ENCODE data around the gene HDAC4.

HDAC4 gene

DNA sequence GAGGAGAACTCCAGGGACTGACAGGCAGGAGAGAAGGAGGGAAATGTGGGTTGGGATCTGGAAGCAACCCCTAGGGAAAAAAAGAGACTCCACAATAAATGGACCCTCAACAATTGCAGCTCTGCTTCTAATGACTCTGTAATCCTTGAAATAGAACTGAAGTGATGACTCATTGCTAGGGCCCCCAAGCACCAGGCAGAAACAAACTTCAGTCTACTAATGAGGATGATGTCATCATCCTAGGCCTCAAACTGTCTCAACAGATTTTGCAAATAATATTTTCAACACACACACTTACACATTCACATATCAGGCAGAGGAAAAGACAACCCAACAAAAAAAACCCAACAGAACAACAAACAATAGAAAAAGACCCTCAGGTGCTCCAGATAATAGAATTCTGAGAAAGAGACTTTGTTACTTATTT is 143.3 kb downstream of the HDAC4 start:
- CTCF ChIA-PET = no interaction called here
- H3K9me3 Mint-ChIP-seq = peaks cover 13% of the 10 kb centered on the region
- no peak for DNase-seq
- peaks cover 56% of the 10 kb centered on the region for H3K36me3 Mint-ChIP-seq
- no peak overlapping the region for H3K4me3 Mint-ChIP-seq
- H3K27ac Mint-ChIP-seq = peak overlapping the region; percentile 94
- H3K4me1 Mint-ChIP-seq = peaks cover 94% of the 10 kb centered on the region
- no peaks in the 10 kb centered on the region for H3K27me3 Mint-ChIP-seq

DNA sequence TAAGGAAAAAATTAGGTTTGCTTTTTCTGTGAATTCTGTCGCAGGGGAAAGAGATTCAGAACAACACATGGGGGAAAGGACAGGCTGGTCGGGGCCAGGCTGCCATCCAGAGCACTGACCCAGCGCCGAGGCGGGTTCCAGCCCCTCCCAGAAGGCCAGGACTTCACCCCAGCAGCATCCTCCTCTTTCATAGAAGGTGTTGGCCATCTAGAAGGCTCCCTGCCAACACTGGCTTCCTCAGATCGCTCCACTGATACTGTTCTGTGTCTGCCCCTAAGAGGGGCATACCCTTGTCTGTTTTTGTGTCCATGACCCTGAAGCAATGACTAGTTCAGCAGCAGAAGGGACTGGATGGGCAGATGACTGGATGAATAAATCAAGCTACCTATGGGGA is 144.5 kb downstream of the HDAC4 start:
- Mint-ChIP-seq H3K36me3 (peaks cover 56% of the 10 kb centered on the region), H3K9me3 (peaks cover 13% of the 10 kb centered on the region), H3K4me3 (no peak overlapping the region), H3K27me3 (no peaks in the 10 kb centered on the region), H3K4me1 (peaks cover 94% of the 10 kb centered on the region), H3K27ac (no peak overlapping the region)
- CTCF ChIA-PET = no interaction called here
- DNase-seq = no peak

DNA sequence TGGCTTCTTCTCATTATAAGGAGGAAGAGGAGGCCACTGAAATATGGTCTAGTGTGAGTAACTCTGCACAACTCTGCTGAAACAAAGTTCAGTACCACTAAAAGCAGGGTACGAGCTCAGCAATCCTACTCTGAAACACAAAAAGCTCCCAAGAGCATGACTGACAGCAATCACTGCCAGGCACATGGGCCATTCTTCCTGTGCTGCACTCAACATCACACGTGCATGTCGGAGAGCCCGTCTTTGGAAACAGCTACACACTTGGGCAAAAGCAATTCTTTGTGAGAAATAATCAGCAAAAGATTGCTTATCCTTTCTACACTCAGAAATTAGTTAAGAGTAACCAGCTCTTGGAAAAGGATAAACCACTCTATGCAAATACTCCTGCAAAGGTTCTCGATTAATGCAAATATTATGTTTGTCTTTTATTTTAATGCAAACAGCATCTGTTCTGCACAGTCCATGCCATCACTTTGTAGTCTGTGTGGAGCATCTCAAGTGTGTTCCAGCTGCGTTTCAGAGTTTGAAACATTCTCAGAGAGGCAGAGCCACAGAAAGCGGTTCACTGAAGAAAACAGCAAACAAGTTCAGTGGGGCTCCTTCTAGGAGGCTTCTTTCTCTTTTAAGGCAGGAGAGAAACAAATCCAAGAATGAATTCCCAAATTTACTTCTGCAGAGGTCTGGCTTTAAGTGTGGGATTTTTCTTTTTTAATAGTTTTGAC is 145.0 kb downstream of the HDAC4 start:
- peaks cover 13% of the 10 kb centered on the region for H3K9me3 Mint-ChIP-seq
- CTCF ChIA-PET = interaction anchor here (1.2 kb wide), 1 partner anchor 12 kb away, joined by 3 read pairs; no protein-coding TSS in a partner anchor
- H3K36me3 Mint-ChIP-seq = peaks cover 53% of the 10 kb centered on the region
- no peaks in the 10 kb centered on the region for H3K27me3 Mint-ChIP-seq
- no peak for DNase-seq
- H3K4me3 Mint-ChIP-seq = no peak overlapping the region
- H3K27ac Mint-ChIP-seq = no peak overlapping the region
- H3K4me1 Mint-ChIP-seq = peaks cover 88% of the 10 kb centered on the region

DNA sequence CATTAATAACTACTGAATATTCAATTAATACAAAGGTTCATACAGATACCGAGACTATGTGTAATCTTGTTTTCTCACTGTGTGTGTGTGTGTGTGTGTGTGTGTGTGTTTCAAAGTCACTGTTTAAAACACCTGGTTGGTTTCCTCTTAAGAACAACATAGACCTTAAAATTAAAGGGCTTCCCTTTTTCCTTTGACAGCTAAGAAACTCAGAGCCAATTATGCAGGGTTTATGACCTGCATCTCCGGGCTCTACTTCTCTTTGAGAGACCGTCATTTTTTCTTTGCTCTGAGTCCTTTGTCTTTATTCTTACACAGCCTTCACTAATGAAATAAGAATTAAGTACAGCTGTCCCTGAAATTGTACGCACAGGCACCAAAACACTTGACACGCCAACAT is 145.6 kb downstream of the HDAC4 start:
- Mint-ChIP-seq H3K4me1 (peaks cover 82% of the 10 kb centered on the region), H3K27me3 (no peaks in the 10 kb centered on the region), H3K27ac (no peak overlapping the region), H3K9me3 (peaks cover 13% of the 10 kb centered on the region), H3K36me3 (peaks cover 48% of the 10 kb centered on the region), H3K4me3 (no peak overlapping the region)
- CTCF ChIA-PET = interaction anchor here (1.2 kb wide), 1 partner anchor 12 kb away, joined by 3 read pairs; no protein-coding TSS in a partner anchor
- no peak for DNase-seq

DNA sequence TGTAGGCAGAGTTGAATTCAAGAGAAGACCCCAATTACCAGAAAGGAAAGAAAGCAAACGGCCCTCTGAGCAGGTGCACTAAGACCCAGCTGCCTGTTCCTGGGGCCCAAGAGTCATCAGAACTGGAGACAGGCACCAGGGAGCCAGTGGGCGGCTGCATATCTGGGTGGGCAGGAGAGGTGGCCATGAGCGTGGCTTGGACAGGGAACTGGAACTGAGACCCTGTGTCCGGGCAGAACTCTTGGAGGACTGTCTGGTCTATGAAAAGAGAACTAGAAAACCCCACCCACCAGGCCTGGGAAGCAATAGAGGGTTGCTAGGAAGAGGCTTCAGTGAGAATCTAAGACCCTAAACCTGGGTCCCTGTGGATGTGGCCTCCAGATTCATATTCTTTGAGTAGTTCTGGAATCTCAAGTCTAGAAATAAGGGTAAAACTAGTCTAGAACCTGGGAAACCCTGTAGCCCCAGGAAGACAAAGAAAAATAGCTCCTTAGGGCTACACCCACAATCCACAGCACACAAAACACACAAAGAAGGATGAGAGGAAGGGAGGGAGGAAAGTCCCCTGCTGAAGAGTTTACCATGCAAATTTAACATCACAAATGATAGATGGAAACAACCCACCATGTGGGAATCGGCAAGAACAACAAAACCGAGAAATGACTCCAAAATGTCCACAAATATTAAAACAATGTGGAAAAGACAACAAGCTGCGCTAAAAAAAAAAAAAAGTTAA is 147.0 kb downstream of the HDAC4 start:
- Mint-ChIP-seq H3K27ac (no peak overlapping the region), H3K4me1 (peaks cover 73% of the 10 kb centered on the region), H3K4me3 (no peak overlapping the region), H3K9me3 (peaks cover 13% of the 10 kb centered on the region), H3K27me3 (no peaks in the 10 kb centered on the region), H3K36me3 (peaks cover 57% of the 10 kb centered on the region)
- CTCF ChIA-PET = interaction anchor here (1.1 to 1.9 kb wide), 2 partner anchors 37 to 110 kb away, joined by 3 to 4 read pairs; no protein-coding TSS in a partner anchor
- DNase-seq = no peak

DNA sequence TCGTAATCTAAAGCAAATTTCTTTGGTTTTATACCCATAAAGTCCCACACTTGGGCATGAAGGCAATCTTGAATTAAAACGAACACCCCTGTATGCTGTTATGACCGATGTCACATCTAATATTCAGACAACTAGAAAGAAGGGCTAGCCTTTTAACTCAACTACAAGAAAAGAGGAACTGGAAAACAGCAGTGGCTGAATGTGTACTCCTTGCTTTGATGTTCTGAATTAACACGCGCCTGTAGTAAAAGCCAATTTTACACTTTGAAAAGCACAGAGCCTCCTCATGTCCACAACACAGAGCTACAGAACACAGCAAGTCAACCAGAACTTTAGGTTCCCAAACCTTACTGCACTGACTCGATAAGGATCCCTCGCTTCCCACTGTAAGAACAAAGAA is 147.6 kb downstream of the HDAC4 start:
- no peak overlapping the region for H3K27ac Mint-ChIP-seq
- H3K36me3 Mint-ChIP-seq = peaks cover 54% of the 10 kb centered on the region
- CTCF ChIA-PET = interaction anchor here (1.1 to 1.9 kb wide), 2 partner anchors 37 to 109 kb away, joined by 3 to 4 read pairs; no protein-coding TSS in a partner anchor
- H3K27me3 Mint-ChIP-seq = no peaks in the 10 kb centered on the region
- peaks cover 73% of the 10 kb centered on the region for H3K4me1 Mint-ChIP-seq
- peaks cover 10% of the 10 kb centered on the region for H3K9me3 Mint-ChIP-seq
- no peak for DNase-seq
- no peak overlapping the region for H3K4me3 Mint-ChIP-seq

DNA sequence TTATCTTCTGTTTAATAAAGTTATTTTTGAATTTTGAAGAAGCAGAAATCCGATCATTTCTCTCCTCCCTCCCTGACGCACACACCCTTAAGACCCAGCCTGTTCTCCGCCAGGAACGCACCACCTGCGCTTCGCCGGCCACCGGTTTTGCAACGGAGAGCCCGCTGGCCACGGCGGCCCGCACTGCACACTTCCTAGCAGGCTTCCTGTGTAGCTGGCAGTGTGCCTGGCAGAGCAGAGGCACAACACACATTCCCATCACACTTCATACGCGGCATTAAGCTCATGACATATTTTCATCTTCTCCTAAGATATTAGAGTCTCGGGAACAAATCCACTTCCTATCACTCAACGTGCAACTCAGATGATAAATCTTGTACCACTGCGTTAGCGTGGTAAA is 148.0 kb downstream of the HDAC4 start:
- H3K27me3 Mint-ChIP-seq = no peaks in the 10 kb centered on the region
- CTCF ChIA-PET = interaction anchor here (1.9 kb wide), 1 partner anchor 36 kb away, joined by 4 read pairs; no protein-coding TSS in a partner anchor
- no peak overlapping the region for H3K27ac Mint-ChIP-seq
- peak overlapping the region; percentile 15 for H3K4me3 Mint-ChIP-seq
- H3K9me3 Mint-ChIP-seq = peaks cover 5% of the 10 kb centered on the region
- peaks cover 73% of the 10 kb centered on the region for H3K4me1 Mint-ChIP-seq
- no peak for DNase-seq
- H3K36me3 Mint-ChIP-seq = peaks cover 50% of the 10 kb centered on the region

DNA sequence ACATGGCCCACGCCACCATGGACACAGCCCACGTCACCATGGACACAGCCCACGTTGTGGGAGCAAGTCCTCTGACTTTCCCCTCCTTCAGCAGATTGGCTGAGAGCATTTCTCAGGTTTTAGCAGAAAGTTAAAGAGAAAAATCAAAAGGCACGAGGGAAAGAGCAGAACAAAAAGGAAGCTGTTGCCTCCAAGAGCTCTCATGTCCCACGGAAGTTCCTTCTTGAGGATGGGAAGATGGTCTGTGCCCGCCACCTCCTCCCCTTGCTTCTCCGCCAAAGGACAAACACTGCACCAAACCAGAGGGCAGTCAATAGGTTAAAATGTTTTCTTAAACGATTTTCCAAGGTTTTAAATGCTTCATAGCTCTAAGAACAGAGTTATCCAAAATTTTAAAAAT is 148.4 kb downstream of the HDAC4 start:
- Mint-ChIP-seq H3K4me1 (peaks cover 73% of the 10 kb centered on the region), H3K4me3 (no peak overlapping the region)

DNA sequence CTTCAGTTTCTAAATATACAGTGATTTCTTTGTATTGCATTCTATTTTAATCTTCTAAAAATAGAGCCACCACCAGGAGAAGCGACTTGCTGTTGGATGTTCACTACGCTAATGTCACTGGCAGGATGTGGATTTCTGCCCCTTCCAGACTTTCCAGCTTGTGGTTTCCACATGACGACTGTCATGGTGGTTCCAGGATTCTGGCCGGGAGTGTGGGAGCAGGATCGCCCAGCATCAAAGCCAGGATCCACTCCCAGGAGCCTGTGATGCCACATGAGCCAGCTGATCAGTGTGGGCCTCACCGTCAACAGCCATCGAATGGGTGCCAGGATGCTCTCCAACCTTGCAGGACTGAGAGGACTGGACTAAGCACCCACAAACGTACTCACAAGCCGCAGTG is 148.8 kb downstream of the HDAC4 start:
- DNase-seq = no peak
- Mint-ChIP-seq H3K27me3 (no peaks in the 10 kb centered on the region), H3K4me3 (no peak overlapping the region), H3K27ac (no peak overlapping the region), H3K4me1 (peaks cover 73% of the 10 kb centered on the region), H3K36me3 (peaks cover 49% of the 10 kb centered on the region), H3K9me3 (no peaks in the 10 kb centered on the region)
- CTCF ChIA-PET = no interaction called here

More for the DNA sequence above, 148.4 kb downstream of the HDAC4 start:
- H3K36me3 Mint-ChIP-seq = peaks cover 50% of the 10 kb centered on the region
- H3K27me3 Mint-ChIP-seq = no peaks in the 10 kb centered on the region
- peaks cover 1% of the 10 kb centered on the region for H3K9me3 Mint-ChIP-seq
- DNase-seq = no peak
- CTCF ChIA-PET = interaction anchor here (1.9 kb wide), 1 partner anchor 36 kb away, joined by 4 read pairs; no protein-coding TSS in a partner anchor
- H3K27ac Mint-ChIP-seq = no peak overlapping the region

DNA sequence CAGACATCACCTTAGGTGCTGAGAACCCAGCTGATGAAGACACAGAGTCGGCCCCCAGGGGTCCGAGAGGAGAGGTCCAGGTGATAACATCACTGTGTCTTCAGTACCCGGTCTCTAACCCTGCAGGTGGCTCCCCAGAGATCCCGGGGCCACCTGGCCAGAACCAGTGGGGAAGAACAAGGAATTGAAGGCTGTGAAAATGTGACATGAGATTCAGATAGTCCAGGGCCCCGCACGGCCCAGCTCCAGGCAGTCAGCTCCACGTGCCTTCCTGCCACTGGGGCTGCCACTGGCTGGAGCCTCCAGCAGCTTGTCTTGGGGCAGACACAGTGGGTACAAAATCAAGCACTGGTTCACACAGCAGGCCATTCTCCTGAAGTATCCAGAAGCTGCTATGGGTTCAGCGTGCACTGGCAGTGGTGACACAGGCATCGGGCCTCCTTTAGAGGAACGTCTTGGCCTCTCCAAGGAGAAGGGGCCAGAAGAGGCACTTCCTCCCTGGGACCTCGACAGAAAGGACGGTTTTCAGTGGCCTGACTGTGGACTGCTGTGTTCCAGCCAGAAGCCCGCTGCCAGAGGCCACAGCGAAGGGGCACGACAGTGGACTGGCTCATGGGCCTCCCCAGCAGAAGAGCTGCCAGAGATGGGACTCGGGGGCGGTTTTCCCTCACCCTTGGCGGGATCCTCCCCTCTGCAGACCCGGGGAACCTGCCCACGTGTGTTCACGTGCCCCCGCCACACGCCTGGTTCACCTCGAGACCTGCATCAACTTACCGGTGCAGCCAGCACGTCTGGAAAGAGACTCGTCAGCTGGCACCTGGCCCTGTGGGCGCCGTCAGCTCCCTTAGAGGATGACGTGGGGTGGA is 150.4 kb downstream of the HDAC4 start:
- Mint-ChIP-seq H3K36me3 (peaks cover 47% of the 10 kb centered on the region), H3K4me1 (peaks cover 66% of the 10 kb centered on the region), H3K27ac (no peak overlapping the region), H3K27me3 (no peaks in the 10 kb centered on the region), H3K9me3 (no peaks in the 10 kb centered on the region), H3K4me3 (no peak overlapping the region)
- CTCF ChIA-PET = interaction anchor here (0.7 kb wide), 1 partner anchor 18 kb away, joined by 3 read pairs; no protein-coding TSS in a partner anchor
- DNase-seq = no peak

DNA sequence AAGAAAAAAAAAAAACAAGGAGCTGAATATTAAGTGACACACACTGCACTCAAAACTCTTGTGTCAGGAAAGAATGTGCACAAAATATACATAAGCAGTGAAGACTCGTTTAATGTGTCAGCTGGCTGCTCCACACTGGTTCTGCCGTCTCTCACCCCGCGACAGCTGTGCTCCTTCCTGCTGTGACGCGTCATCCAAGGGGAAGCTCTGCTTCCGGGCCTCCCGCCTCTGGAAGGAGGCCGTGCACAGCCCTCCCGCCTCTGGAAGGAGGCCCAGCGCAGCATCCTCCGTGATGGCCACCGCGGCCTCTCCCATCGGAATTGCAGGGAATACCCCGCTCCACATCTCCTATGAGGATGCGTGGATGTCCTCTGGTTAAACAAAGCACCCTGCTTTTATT is 151.0 kb downstream of the HDAC4 start:
- Mint-ChIP-seq H3K4me1 (peaks cover 64% of the 10 kb centered on the region), H3K27ac (no peak overlapping the region), H3K27me3 (no peaks in the 10 kb centered on the region), H3K4me3 (no peak overlapping the region), H3K9me3 (no peaks in the 10 kb centered on the region), H3K36me3 (peaks cover 52% of the 10 kb centered on the region)
- CTCF ChIA-PET = interaction anchor here (0.7 kb wide), 1 partner anchor 18 kb away, joined by 3 read pairs; no protein-coding TSS in a partner anchor
- DNase-seq = no peak

DNA sequence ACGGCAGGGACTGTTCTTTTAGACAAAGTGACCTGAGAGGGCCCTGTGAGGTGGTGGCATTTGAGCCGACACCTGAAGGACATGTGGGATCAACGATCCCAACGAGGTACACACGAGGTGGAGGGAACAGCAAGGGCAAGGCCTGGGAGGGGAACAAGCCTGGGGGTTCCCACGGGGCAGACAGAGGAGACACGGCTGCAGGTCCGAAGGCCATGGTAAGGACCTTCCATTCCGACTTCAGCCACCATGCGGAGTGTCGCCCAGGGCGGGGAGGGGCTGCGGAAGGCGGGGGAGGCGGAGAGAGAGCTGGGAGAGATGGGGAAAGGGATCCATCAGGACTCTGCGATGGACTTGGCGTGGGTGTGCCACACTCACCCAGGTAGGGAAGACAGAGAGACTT is 151.8 kb downstream of the HDAC4 start:
- no peak for DNase-seq
- Mint-ChIP-seq H3K4me1 (peaks cover 57% of the 10 kb centered on the region), H3K4me3 (no peak overlapping the region), H3K27ac (no peak overlapping the region), H3K27me3 (no peaks in the 10 kb centered on the region), H3K36me3 (peaks cover 53% of the 10 kb centered on the region), H3K9me3 (no peaks in the 10 kb centered on the region)
- CTCF ChIA-PET = no interaction called here

DNA sequence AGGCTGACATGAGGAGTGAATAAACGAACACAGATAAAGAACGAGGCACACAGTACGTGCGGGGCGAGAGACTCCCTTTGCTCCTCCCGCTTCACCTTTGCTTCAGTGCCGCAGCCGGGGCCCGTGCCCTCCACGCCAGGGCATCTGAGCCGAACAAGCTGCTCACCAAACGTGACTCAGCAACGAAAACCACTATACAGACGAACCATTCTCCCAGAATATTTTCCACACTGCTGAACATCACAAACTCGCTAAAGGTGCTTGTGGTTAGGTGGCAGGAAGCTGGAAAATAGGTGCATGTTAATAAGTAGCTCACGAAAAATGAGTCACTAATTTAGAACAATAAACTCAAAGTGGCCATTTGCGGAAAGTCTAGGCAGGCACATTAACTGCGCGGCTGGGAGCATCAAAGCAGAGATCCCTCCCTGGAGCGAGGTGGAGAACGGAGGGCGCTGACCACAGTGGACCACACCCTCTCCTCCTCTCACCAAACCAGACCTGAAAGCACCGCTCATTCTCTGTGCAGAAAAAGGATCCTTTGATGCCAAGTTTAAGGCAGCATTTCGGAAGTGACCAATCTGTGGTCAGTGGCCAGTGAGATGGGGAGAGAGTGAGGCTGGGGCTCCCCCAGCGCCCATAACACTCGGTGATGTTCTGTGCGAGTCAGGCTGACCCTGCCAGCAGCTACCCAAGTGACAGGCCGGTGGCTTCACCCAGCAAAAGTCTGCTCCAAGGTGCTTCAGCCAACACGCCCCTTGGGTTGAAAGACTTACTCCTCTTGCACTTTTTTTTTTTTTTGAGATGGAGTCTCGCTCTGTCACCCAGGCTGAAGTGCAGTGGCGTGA is 153.2 kb downstream of the HDAC4 start:
- Mint-ChIP-seq H3K9me3 (no peaks in the 10 kb centered on the region), H3K4me3 (no peak overlapping the region), H3K36me3 (peaks cover 46% of the 10 kb centered on the region), H3K27me3 (no peaks in the 10 kb centered on the region), H3K27ac (peak overlapping the region; percentile 62), H3K4me1 (peaks cover 51% of the 10 kb centered on the region)
- CTCF ChIA-PET = no interaction called here
- DNase-seq = no peak
